ENCODE data around the gene TRERF1. TPM values are rescaled to one million over a fixed set of nuclear protein-coding genes. Genes with fewer than 3 reads are reported as not detected.
"Not testable (repeated sequence)": the region's sequence is repeated elsewhere in the genome, so short reads cannot be mapped to it uniquely, and the experiment has no call there.

The TRERF1 gene
- total and polyA plus RNA-seq, 9 donors: 4.5 to 13.7 (median 7.8) TPM

DNA sequence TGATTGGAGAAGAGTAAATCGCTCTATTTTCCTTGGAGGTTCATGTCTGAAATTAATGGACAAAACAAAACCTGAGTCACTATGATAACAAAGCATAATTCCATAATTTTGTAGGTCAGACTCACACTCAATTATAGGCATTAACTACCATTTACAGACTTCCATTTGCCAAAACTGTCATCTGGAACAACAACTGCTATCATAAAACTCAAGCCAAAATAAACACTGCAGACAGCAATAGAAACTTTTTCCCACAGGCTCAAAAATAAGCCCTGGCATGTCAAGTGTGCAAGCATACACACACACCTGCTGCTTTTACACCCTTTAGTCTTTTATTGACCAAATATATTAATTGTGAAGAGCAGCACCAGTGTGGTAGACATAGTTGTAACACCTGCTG, 241.2 kb downstream of the TRERF1 start:
- TF ChIP-seq EP300 (IDR thresholded peaks at IDR 0.05) (no peak), POLR2A (IDR thresholded peaks at IDR 0.05) (no peak)
- TF ChIP-seq, protein P1, sequence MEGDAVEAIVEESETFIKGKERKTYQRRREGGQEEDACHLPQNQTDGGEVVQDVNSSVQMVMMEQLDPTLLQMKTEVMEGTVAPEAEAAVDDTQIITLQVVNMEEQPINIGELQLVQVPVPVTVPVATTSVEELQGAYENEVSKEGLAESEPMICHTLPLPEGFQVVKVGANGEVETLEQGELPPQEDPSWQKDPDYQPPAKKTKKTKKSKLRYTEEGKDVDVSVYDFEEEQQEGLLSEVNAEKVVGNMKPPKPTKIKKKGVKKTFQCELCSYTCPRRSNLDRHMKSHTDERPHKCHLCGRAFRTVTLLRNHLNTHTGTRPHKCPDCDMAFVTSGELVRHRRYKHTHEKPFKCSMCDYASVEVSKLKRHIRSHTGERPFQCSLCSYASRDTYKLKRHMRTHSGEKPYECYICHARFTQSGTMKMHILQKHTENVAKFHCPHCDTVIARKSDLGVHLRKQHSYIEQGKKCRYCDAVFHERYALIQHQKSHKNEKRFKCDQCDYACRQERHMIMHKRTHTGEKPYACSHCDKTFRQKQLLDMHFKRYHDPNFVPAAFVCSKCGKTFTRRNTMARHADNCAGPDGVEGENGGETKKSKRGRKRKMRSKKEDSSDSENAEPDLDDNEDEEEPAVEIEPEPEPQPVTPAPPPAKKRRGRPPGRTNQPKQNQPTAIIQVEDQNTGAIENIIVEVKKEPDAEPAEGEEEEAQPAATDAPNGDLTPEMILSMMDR (IDR thresholded peaks at IDR 0.05): no peak
- H3K27ac ChIP-seq: no peak overlapping the region
- H3K4me1 ChIP-seq (ENCODE audit: insufficient read depth): peaks cover 1% of the 10 kb centered on the region
- DNase-seq: no peak
- H3K27me3 ChIP-seq: no peaks in the 10 kb centered on the region
- peaks cover 2% of the 10 kb centered on the region for H3K36me3 ChIP-seq
- WGBS, 3 donors: 26 to 38% methylated on average over 1 of the region's 1 CpG; no CpG with 5 or more reads in 1 of the 3 donors
- intact Hi-C loops (cut with DNase I): no loop called here
- H3K4me3 ChIP-seq: no peak overlapping the region
- no peaks in the 10 kb centered on the region for H3K9me3 ChIP-seq

DNA sequence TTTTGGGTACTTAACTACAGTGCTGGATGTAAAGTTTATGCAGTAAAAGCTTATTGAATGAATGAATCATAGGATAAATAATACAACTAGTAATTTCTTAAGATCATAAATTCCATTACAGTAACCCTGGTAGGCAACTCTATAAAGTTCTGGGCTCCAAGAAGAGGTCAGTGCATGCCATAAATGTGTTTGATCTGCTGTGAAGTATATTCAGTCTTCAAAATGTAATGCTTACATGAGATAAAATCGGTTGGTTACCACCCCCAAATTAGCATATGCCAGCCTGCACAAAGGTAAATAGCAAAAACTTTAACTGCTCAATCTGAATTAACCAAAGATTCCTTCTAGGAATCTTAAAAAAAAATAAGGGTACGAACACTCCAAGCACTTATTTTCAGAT, 244.2 kb downstream of the TRERF1 start:
- H3K27ac ChIP-seq; H3K4me1 ChIP-seq (ENCODE audit: insufficient read depth); H3K4me3 ChIP-seq; H3K27me3 ChIP-seq; H3K36me3 ChIP-seq; intact Hi-C loops (cut with DNase I); H3K9me3 ChIP-seq; DNase-seq: not testable (repeated sequence)
- WGBS, 3 donors: 76 to 85% (median 84%) methylated on average over 2 of the region's 2 CpGs

DNA sequence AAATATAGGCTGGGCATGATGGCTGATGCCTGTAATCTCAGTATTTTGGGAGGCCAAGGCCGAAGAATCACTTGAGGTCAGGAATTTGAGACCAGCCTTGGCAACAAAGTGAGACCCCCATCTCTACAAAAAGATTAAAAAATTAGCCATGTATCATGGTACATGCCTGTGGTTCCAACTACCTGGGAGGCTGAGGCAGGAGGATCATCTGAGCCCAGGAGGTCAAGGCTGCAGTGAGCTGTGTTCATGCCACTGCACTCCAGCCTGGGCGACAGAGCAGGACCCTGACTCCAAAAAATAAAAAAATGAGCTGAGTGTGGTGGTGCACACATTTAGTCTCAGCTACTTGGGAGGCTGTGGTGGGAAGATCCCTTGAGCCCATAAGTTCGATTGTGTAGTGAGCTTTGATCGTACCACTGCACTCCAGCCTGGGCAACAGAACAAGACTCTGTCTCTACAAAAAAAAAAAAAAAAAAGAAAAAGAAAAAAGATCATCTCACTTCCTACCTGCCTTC, 246.9 kb downstream of the TRERF1 start:
- no peaks in the 10 kb centered on the region for H3K36me3 ChIP-seq
- intact Hi-C loops (cut with DNase I): no loop called here
- no peak overlapping the region for H3K27ac ChIP-seq
- WGBS, 3 donors: 92 to 95% (median 92%) methylated on average over 4 of the region's 4 CpGs
- H3K27me3 ChIP-seq: no peaks in the 10 kb centered on the region
- H3K4me1 ChIP-seq (ENCODE audit: insufficient read depth): no peaks in the 10 kb centered on the region
- TF ChIP-seq, protein P1 (IDR thresholded peaks at IDR 0.05): no peak
- TF ChIP-seq EP300 (IDR thresholded peaks at IDR 0.05): no peak
- no peak for DNase-seq
- H3K4me3 ChIP-seq: no peak overlapping the region
- H3K9me3 ChIP-seq: no peaks in the 10 kb centered on the region

DNA sequence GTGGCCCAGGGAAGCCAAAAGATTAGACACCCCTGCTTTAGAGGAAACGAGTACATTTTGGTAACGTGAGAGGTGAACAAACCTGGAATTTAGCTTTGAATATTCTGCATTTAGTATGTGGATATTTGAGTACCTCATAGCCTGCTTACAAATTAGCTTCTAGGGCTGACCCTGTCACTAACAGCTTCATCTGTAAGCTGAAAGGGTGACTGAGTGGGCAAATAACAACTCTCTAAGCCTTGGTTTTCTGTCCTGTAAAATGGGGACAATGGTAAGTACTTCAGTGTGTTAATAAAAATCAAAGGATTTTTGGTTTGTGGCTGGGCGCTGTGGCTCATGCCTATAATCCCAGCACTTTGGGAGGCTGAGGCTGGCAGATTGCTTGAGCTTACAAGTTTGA, 248.5 kb downstream of the TRERF1 start:
- intact Hi-C loops (cut with DNase I): no loop called here
- H3K4me1 ChIP-seq (ENCODE audit: insufficient read depth): no peaks in the 10 kb centered on the region
- TF ChIP-seq POLR2A (IDR thresholded peaks at IDR 0.05): no peak
- TF ChIP-seq EP300 (IDR thresholded peaks at IDR 0.05): no peak
- TF ChIP-seq, protein P1 (IDR thresholded peaks at IDR 0.05): no peak
- DNase-seq: no peak
- H3K4me3 ChIP-seq: no peak overlapping the region
- H3K9me3 ChIP-seq: no peaks in the 10 kb centered on the region
- no peaks in the 10 kb centered on the region for H3K36me3 ChIP-seq
- H3K27ac ChIP-seq: no peak overlapping the region
- 90 to 96% (median 94%) methylated on average over 3 of the region's 3 CpGs for WGBS, 3 donors
- no peaks in the 10 kb centered on the region for H3K27me3 ChIP-seq

DNA sequence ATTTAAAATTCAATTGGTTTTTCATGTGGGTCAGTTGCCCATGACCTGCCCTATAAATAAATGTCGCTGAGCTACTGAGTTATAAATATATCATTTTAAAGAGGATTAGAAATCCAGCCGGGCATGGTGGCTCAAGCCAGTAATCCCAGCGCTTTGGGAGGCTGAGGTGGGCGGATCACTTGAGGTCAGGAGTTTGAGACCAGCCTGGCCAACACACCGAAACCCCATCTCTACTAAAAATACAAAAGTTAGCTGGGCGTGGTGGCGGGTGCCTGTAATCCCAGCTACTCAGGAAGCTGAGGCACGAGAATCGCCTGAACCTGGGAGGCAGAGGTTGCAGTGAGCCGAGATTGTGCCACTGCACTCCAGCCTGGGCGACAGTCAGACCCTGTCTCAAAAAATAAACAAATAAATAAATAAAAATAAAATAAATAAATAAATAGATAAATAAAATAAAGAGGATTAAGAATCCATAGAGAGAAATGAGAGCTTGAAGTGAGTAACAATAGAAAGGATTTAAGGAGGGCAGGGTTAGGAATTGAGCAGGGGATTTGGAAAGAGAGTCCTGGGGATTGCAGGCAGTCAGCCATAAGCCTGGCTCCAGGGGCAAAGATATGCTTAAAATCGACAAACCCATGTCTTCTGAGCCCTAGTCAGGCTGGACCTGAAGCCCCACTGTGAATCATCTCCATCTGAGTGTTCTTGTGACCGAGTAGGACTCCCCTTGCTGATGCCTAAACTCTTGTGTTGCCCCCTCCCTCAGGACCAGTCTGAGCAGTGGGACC, 249.4 kb downstream of the TRERF1 start:
- H3K4me3 ChIP-seq; H3K36me3 ChIP-seq; H3K27ac ChIP-seq; DNase-seq; H3K4me1 ChIP-seq (ENCODE audit: insufficient read depth); intact Hi-C loops (cut with DNase I); H3K9me3 ChIP-seq; H3K27me3 ChIP-seq: not testable (repeated sequence)
- WGBS, 3 donors: 79 to 88% (median 88%) methylated on average over 13 of the region's 13 CpGs
